Sigmoid colon (tissue), 7 donors: ENCODE results near the gene INSRR. TPM values are rescaled to one million over a fixed set of nuclear protein-coding genes. Genes with fewer than 3 reads are reported as not detected.

Experiments
- DNase-seq: peaks from one replicate; pipeline ENCODE4 v3.0.0-alpha.2; 2019
- H3K27ac ChIP-seq, 4 donors: fragments of 200-600 bp; sonication (generic); one replicate each; pipeline ENCODE4 v1.5.1; 2016 to 2019; ENCODE audit warnings: mild to moderate bottlenecking in 1 of 4
- H3K27me3 ChIP-seq, 3 donors: fragments of 200-600 bp; sonication (generic); one replicate each; pipeline ENCODE4 v1.5.1; 2019; ENCODE audit warnings: mild to moderate bottlenecking in 1 of 3
- H3K36me3 ChIP-seq, 4 donors: fragments of 200-600 bp; sonication (generic); one replicate each; pipeline ENCODE4 v1.5.1; 2016 to 2019
- H3K4me1 ChIP-seq, 4 donors: fragments of 200-600 bp; sonication (generic); one replicate each; pipeline ENCODE4 v1.5.1; 2017 to 2019
- H3K4me3 ChIP-seq, 4 donors: fragments of 200-600 bp; sonication (generic); one replicate each; pipeline ENCODE4 v1.5.1; 2017 to 2019; ENCODE audit warnings: mild to moderate bottlenecking in 2 of 4, moderate library complexity in 1 of 4
- H3K9me3 ChIP-seq, 4 donors: fragments of 200-600 bp in 3 of 4; sonication (generic) in 3 of 4; one replicate each; pipeline versions ENCODE4 v1.5.1 to v1.6.1; 2013 to 2019
- EP300 ChIP-seq, 4 donors: sonication (generic); formaldehyde crosslinking; IDR thresholded peaks; one replicate each; pipeline ENCODE4 v1.6.1; 2017; ENCODE audit warnings: antibody characterized with exemption in 4 of 4
- POLR2A ChIP-seq, 2 donors: fragments of 450-650 bp; IDR thresholded peaks; one replicate each; pipeline ENCODE4 v1.6.1; 2016; ENCODE audit warnings: antibody characterized with exemption in 2 of 2, mild to moderate bottlenecking in 2 of 2, moderate library complexity in 2 of 2
- POLR2AphosphoS5 ChIP-seq, 4 donors: sonication (generic); formaldehyde crosslinking; IDR thresholded peaks; one replicate each; pipeline ENCODE4 v1.6.1; 2017; ENCODE audit warnings: antibody characterized with exemption in 4 of 4
- WGBS, 2 donors: extraction: QIAGEN DNeasy Blood & Tissue Kit; methylation state at CpG; one replicate each; pipeline ENCODE4 v1.1.7; 2013; 5-methylcytosine and 5-hydroxymethylcytosine counted together
- intact Hi-C: fragments of 100-400 bp; cut with DNase I; formaldehyde crosslinking; loops from one replicate; pipeline ENCODE4 v1.15.1; 2023
- polyA plus RNA-seq, 3 donors: library from polyadenylated mRNA; stranded (reverse); fragments of 200-250 nt; gene quantifications; one replicate each; pipeline ENCODE4 v1.2.3, GENCODE V29; 2013
- total RNA-seq, 4 donors: library from RNA; depleted of rRNA; stranded (reverse); fragments of >200 nt; gene quantifications; one replicate each; pipeline ENCODE4 v1.1.0, GENCODE V29; 2016
- TF ChIP-seq, protein P1 (sequence below), 4 experiments: fragments of 450-650 bp in 3 of 4; fragments of 200-600 bp in 1 of 4; IDR thresholded peaks; one replicate each; pipeline ENCODE4 v1.5.1; 2016 to 2019; ENCODE audit warnings: antibody characterized with exemption in 4 of 4, mild to moderate bottlenecking in 3 of 4, moderate library complexity in 2 of 4
- donor health status: healthy with polysubstance abuse.
- donor health status: Bipolar disorder and iron deficiency.
- donor health status: healthy.

The INSRR gene
- total and polyA plus RNA-seq, 7 donors = 0.06 TPM; not detected in 6

DNA sequence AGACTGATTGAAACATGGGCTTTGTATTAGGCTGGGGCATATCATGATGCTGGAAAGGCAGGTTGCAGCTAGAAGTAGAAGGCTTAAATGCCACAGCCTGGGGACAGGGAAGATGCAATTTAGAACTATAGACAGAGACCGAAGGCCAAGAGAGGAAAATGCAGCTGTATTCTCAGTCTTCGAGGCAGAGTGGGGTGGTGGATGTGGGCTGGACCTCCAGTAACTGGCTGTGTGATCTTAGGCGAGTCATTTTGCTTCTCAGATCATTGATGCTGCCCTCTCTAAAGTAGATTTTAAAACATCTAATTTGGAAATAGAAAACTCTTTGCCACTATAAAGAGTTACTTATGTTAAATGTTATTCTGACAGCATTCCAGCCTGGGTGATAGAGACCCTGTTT, 24.6 kb downstream of the INSRR start:
- H3K36me3 ChIP-seq = no peaks in the 10 kb centered on the region
- no peaks in the 10 kb centered on the region for H3K4me1 ChIP-seq
- H3K4me3 ChIP-seq = no peak overlapping the region
- H3K9me3 ChIP-seq = no peaks in the 10 kb centered on the region
- WGBS, 2 donors = 64 to 83% methylated on average over 3 of the region's 3 CpGs
- no peak for DNase-seq
- H3K27ac ChIP-seq = no peak overlapping the region
- intact Hi-C loops = loop anchor here (2.0 to 10.0 kb wide), 2 partner anchors 72 to 90 kb away; partner anchors contain the start of gene LRRC71
- TF ChIP-seq POLR2A (IDR thresholded peaks at IDR 0.05) (no peak), POLR2AphosphoS5 (IDR thresholded peaks at IDR 0.05) (no peak), EP300 (IDR thresholded peaks at IDR 0.05) (no peak)
- TF ChIP-seq, protein P1, sequence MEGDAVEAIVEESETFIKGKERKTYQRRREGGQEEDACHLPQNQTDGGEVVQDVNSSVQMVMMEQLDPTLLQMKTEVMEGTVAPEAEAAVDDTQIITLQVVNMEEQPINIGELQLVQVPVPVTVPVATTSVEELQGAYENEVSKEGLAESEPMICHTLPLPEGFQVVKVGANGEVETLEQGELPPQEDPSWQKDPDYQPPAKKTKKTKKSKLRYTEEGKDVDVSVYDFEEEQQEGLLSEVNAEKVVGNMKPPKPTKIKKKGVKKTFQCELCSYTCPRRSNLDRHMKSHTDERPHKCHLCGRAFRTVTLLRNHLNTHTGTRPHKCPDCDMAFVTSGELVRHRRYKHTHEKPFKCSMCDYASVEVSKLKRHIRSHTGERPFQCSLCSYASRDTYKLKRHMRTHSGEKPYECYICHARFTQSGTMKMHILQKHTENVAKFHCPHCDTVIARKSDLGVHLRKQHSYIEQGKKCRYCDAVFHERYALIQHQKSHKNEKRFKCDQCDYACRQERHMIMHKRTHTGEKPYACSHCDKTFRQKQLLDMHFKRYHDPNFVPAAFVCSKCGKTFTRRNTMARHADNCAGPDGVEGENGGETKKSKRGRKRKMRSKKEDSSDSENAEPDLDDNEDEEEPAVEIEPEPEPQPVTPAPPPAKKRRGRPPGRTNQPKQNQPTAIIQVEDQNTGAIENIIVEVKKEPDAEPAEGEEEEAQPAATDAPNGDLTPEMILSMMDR (IDR thresholded peaks at IDR 0.05) = no peak
- H3K27me3 ChIP-seq = peaks cover 0 to 29% (median 4%) of the 10 kb centered on the region in 3 donors

DNA sequence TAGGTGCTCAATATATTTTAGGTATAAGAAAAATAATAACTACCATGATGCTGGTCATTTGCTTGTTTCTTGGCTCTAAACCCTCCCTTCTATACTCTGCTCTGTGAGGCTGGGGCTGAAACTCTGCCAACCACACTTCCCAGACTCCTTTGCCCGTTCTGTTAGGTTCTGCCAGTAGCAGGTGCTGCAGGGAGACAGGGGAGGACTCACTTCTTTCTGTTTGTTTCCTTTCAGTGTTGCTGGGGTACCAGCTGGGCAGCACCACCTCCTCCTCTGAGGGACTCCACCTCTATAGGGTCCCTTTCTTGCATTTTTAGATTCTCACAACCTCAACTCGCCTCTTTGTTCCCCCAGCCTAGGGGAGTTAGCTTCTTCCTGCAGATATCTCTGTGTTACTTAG, 25.3 kb downstream of the INSRR start:
- Histone ChIP-seq H3K9me3 (no peaks in the 10 kb centered on the region), H3K4me1 (no peaks in the 10 kb centered on the region), H3K27ac (no peak overlapping the region), H3K36me3 (no peaks in the 10 kb centered on the region), H3K27me3 (peaks cover 0 to 22% (median 0%) of the 10 kb centered on the region in 3 donors), H3K4me3 (no peak overlapping the region)
- DNase-seq = no peak
- TF ChIP-seq, protein P1 (IDR thresholded peaks at IDR 0.05) = no peak
- TF ChIP-seq POLR2AphosphoS5 (IDR thresholded peaks at IDR 0.05) (no peak), POLR2A (IDR thresholded peaks at IDR 0.05) (no peak), EP300 (IDR thresholded peaks at IDR 0.05) (no peak)
- WGBS, 2 donors = 44 to 45% methylated on average over 2 of the region's 2 CpGs
- intact Hi-C loops = loop anchor here (2.0 to 10.0 kb wide), 2 partner anchors 71 to 91 kb away; partner anchors contain the start of gene LRRC71

DNA sequence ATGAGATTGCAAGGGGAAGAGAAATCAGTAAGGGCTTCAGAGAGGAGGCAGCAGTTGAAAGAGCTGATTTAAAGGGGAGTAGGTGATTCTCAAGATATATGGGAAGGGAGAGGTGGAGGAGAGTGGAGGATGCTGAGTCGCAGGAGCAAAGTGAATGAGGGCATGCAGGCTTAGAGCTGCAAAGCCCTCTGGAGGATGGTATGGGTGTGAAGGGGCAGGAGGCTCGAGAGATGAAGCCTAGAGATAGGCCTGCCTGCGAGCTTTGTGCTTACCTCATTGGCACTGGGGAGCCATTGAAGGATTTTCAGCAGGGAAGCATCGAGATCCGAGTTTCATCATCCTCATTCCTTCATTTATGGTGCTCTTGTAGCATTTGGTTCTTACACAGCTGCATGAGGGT, 26.5 kb downstream of the INSRR start:
- TF ChIP-seq POLR2AphosphoS5 (IDR thresholded peaks at IDR 0.05) (no peak), EP300 (IDR thresholded peaks at IDR 0.05) (no peak), POLR2A (IDR thresholded peaks at IDR 0.05) (no peak)
- TF ChIP-seq, protein P1 (IDR thresholded peaks at IDR 0.05) = no peak
- Histone ChIP-seq H3K9me3 (no peaks in the 10 kb centered on the region), H3K36me3 (no peaks in the 10 kb centered on the region), H3K27me3 (peaks cover 0 to 12% (median 0%) of the 10 kb centered on the region in 3 donors), H3K4me3 (no peak overlapping the region), H3K27ac (no peak overlapping the region), H3K4me1 (no peaks in the 10 kb centered on the region)
- no peak for DNase-seq
- 57 to 73% methylated on average over 5 of the region's 5 CpGs for WGBS, 2 donors
- intact Hi-C loops = loop anchor here (10.0 kb wide), 1 partner anchor 92 kb away; the partner anchor contains the start of gene LRRC71

DNA sequence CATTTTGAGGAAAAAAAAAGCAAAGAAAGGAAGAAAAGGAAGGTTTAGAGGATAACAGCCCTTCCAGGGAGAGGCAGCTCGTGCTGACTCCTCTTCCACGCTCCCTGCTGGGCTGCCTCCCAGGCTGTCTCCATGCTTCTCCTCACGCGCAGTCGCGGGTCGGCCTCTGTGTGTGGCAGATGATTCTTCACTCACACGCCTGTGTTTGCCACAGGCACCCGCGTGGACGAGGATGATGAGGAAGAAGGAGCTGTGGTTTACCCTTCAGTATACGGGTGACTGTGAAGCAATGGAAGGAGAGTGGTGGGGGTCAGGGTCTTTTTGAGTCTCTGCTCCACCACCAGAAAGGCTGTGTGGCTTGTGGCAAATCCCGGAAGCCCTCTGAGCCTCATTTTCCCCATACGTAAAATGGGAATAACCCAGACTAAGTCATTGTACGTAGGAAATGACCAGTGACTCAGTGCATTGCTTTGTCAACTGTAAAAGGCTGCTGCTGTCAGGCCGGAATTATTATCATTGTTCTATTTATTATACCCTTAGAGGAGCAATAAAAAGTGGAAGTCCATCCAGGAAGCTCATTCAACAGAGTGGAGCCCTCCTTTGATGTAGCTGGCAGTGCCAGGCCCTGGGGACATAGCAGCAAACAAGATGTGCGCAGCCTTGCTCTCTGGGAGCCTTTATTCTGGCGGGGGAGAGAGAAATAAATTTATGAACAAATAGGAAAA, 30.4 kb downstream of the INSRR start:
- no peaks in the 10 kb centered on the region for H3K27me3 ChIP-seq
- no peak overlapping the region for H3K4me3 ChIP-seq
- TF ChIP-seq, protein P1 (IDR thresholded peaks at IDR 0.05) = no peak
- TF ChIP-seq EP300 (IDR thresholded peaks at IDR 0.05) (no peak), POLR2AphosphoS5 (IDR thresholded peaks at IDR 0.05) (no peak), POLR2A (IDR thresholded peaks at IDR 0.05) (no peak)
- H3K27ac ChIP-seq = no peak overlapping the region
- no peaks in the 10 kb centered on the region for H3K36me3 ChIP-seq
- H3K9me3 ChIP-seq = no peaks in the 10 kb centered on the region
- intact Hi-C loops = no loop called here
- DNase-seq = no peak
- 72 to 75% methylated on average over 18 of the region's 18 CpGs for WGBS, 2 donors
- no peaks in the 10 kb centered on the region for H3K4me1 ChIP-seq
